ENCODE measurements around the gene ATP8B2.

DNA sequence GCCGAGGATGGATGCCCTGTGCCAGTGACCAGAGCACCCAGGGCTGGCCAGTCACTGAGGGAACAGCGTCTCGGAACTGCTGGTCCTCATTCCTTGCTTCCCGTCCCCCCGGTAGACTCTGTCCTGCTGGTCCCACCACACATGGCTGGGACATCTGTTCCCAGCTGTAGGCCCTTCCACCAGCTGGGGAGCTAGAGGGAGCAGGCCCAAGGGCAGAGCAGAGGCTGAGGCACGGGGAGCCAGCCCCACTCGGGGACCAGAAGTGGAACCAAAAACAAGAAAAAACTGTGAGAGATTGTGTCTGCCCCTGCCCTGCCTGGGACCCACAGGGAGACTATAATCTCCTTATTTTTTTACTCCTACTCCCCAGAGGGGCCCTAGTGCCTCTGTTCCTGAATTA is 23.8 kb downstream of the ATP8B2 start:
- TF ChIP-seq, protein P1, sequence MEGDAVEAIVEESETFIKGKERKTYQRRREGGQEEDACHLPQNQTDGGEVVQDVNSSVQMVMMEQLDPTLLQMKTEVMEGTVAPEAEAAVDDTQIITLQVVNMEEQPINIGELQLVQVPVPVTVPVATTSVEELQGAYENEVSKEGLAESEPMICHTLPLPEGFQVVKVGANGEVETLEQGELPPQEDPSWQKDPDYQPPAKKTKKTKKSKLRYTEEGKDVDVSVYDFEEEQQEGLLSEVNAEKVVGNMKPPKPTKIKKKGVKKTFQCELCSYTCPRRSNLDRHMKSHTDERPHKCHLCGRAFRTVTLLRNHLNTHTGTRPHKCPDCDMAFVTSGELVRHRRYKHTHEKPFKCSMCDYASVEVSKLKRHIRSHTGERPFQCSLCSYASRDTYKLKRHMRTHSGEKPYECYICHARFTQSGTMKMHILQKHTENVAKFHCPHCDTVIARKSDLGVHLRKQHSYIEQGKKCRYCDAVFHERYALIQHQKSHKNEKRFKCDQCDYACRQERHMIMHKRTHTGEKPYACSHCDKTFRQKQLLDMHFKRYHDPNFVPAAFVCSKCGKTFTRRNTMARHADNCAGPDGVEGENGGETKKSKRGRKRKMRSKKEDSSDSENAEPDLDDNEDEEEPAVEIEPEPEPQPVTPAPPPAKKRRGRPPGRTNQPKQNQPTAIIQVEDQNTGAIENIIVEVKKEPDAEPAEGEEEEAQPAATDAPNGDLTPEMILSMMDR (IDR thresholded peaks at IDR 0.05; ENCODE audit: insufficient read depth, low read depth, low read length) = no peak
- no peak for TF ChIP-seq EZH2 (IDR thresholded peaks at IDR 0.05; ENCODE audit: insufficient read depth, low read length)

Measured in astrocyte (in vitro differentiated cells and primary cell).